Upper lobe of left lung (tissue), 6 donors: ENCODE measurements around the gene OPCML. TPM values are rescaled to one million over a fixed set of nuclear protein-coding genes. Genes with fewer than 3 reads are reported as not detected.

Experiments
- ATAC-seq, 2 donors: fragments of 200-7000 bp; cut with Tn5 transposase; one replicate each; pipeline ENCODE4 v1.9.1; 2022; ENCODE audit warnings: mild to moderate bottlenecking in 2 of 2, moderate library complexity in 2 of 2; ENCODE audit not compliant: low FRiP score in 2 of 2
- DNase-seq, 2 donors: peaks; one replicate each; pipeline ENCODE4 v3.0.0-alpha.2; 2019 to 2020
- H3K27ac ChIP-seq, 4 donors: fragments of 200-600 bp; sonication (generic); one replicate each; pipeline ENCODE4 v1.5.1; 2016 to 2019
- H3K27me3 ChIP-seq, 4 donors: fragments of 200-600 bp; sonication (generic); one replicate each; pipeline ENCODE4 v1.5.1; 2017 to 2019
- H3K36me3 ChIP-seq, 4 donors: fragments of 200-600 bp; sonication (generic); one replicate each; pipeline ENCODE4 v1.5.1; 2016 to 2019
- H3K4me1 ChIP-seq, 4 donors: fragments of 200-600 bp; sonication (generic); one replicate each; pipeline ENCODE4 v1.5.1; 2018 to 2019
- H3K4me3 ChIP-seq, 4 donors: fragments of 200-600 bp; sonication (generic); one replicate each; pipeline ENCODE4 v1.5.1; 2017 to 2019; ENCODE audit warnings: mild to moderate bottlenecking in 2 of 4, moderate library complexity in 1 of 4
- H3K9me3 ChIP-seq, 4 donors: fragments of 200-600 bp; sonication (generic); one replicate each; pipeline ENCODE4 v1.5.1; 2018 to 2019
- CTCF ChIP-seq, 6 experiments: fragments of 450-650 bp in 4 of 6; fragments of 200-600 bp in 2 of 6; sonication (generic) in 2 of 6; IDR thresholded peaks; one replicate each; pipeline ENCODE4 v1.5.1; 2016 to 2019; ENCODE audit warnings: antibody characterized with exemption in 6 of 6
- EP300 ChIP-seq, 4 donors: sonication (generic); formaldehyde crosslinking; IDR thresholded peaks; one replicate each; pipeline ENCODE4 v1.5.1; 2017; ENCODE audit warnings: antibody characterized with exemption in 4 of 4, control low read depth in 2 of 4
- POLR2A ChIP-seq, 4 donors: fragments of 450-650 bp; IDR thresholded peaks; one replicate each; pipeline ENCODE4 v1.5.1; 2016 to 2017; ENCODE audit warnings: antibody characterized with exemption in 4 of 4, mild to moderate bottlenecking in 2 of 4
- POLR2AphosphoS5 ChIP-seq, 2 donors: sonication (generic); formaldehyde crosslinking; IDR thresholded peaks; one replicate each; pipeline ENCODE4 v1.5.1; 2017; ENCODE audit warnings: antibody characterized with exemption in 2 of 2
- WGBS, 2 donors: methylation state at CpG; one replicate each; pipeline ENCODE4 v1.1.5; 2017 to 2018; 5-methylcytosine and 5-hydroxymethylcytosine counted together
- total RNA-seq, 6 donors: library from RNA; depleted of rRNA in 4 of 6; stranded (reverse); fragments of >200 nt in 4 of 6; gene quantifications; one replicate each; pipeline versions ENCODE4 v1.1.0 to v1.2.1, GENCODE V29; 2016 to 2021
- donor health status: DM: no; HTN: no; CAD: no; lungs with moderate emphysema.
- donor health status: DM: no; HTN: yes; CAD: no; lungs with severe emphysema.

OPCML gene
- total RNA-seq, 6 donors from 2014 or later: 0.10 TPM; not detected in 5

GRCh38 chr11:132960273-132961078 lies 571.8 kb downstream of the OPCML start:
- 71 to 72% methylated on average over 21 of the region's 21 CpGs for WGBS, 2 donors
- no peaks in the 10 kb centered on the region for H3K36me3 ChIP-seq

GRCh38 chr11:132959693-132960092 lies 572.6 kb downstream of the OPCML start:
- H3K27me3 ChIP-seq: no peaks in the 10 kb centered on the region
- no peaks in the 10 kb centered on the region for H3K36me3 ChIP-seq
- 53 to 55% methylated on average over 3 of the region's 3 CpGs for WGBS, 2 donors
- TF ChIP-seq POLR2AphosphoS5 (IDR thresholded peaks at IDR 0.05) (no peak), POLR2A (IDR thresholded peaks at IDR 0.05) (no peak), EP300 (IDR thresholded peaks at IDR 0.05) (no peak), CTCF (IDR thresholded peaks at IDR 0.05) (no peak)
- no peak for ATAC-seq
- H3K9me3 ChIP-seq: no peaks in the 10 kb centered on the region
- DNase-seq: no peak
- no peak overlapping the region for H3K4me3 ChIP-seq
- no peaks in the 10 kb centered on the region for H3K4me1 ChIP-seq
- H3K27ac ChIP-seq: no peak overlapping the region

More at GRCh38 chr11:132960273-132961078, 571.8 kb downstream of the OPCML start:
- Histone ChIP-seq H3K27ac (no peak overlapping the region), H3K4me3 (no peak overlapping the region), H3K4me1 (no peaks in the 10 kb centered on the region), H3K9me3 (no peaks in the 10 kb centered on the region), H3K27me3 (no peaks in the 10 kb centered on the region)
- ATAC-seq (no peak), DNase-seq (no peak)
- TF ChIP-seq POLR2AphosphoS5 (IDR thresholded peaks at IDR 0.05) (no peak), POLR2A (IDR thresholded peaks at IDR 0.05) (no peak), EP300 (IDR thresholded peaks at IDR 0.05) (no peak), CTCF (IDR thresholded peaks at IDR 0.05) (no peak)

GRCh38 chr11:132957881-132958280 lies 574.4 kb downstream of the OPCML start:
- no peaks in the 10 kb centered on the region for H3K27me3 ChIP-seq
- 63 to 69% methylated on average over 2 of the region's 2 CpGs for WGBS, 2 donors
- TF ChIP-seq POLR2AphosphoS5 (IDR thresholded peaks at IDR 0.05): no peak
- no peak for TF ChIP-seq EP300 (IDR thresholded peaks at IDR 0.05)
- TF ChIP-seq POLR2A (IDR thresholded peaks at IDR 0.05): no peak
- TF ChIP-seq CTCF (IDR thresholded peaks at IDR 0.05): no peak

GRCh38 chr11:132948252-132948651 lies 584.0 kb downstream of the OPCML start:
- WGBS, 2 donors: 95 to 100% methylated on average over 1 of the region's 1 CpG
- no peak for DNase-seq
- no peak for ATAC-seq
- Histone ChIP-seq H3K27me3 (peaks cover 0 to 11% (median 3%) of the 10 kb centered on the region in 4 donors), H3K4me1 (peaks cover 0 to 12% (median 0%) of the 10 kb centered on the region in 4 donors), H3K4me3 (no peak overlapping the region), H3K27ac (no peak overlapping the region), H3K9me3 (no peaks in the 10 kb centered on the region), H3K36me3 (no peaks in the 10 kb centered on the region)
- TF ChIP-seq POLR2A (IDR thresholded peaks at IDR 0.05) (no peak), POLR2AphosphoS5 (IDR thresholded peaks at IDR 0.05) (no peak), EP300 (IDR thresholded peaks at IDR 0.05) (no peak), CTCF (IDR thresholded peaks at IDR 0.05) (no peak)

More at GRCh38 chr11:132957881-132958280, 574.4 kb downstream of the OPCML start:
- H3K4me1 ChIP-seq: no peaks in the 10 kb centered on the region
- ATAC-seq (no peak), DNase-seq (no peak)
- H3K4me3 ChIP-seq: no peak overlapping the region
- no peak overlapping the region for H3K27ac ChIP-seq
- H3K36me3 ChIP-seq: no peaks in the 10 kb centered on the region
- no peaks in the 10 kb centered on the region for H3K9me3 ChIP-seq
